Heart left ventricle (tissue), 13 donors: ENCODE data around the gene HELZ2.

Experiments used
- POLR2A ChIP-seq, 2 donors: fragments of 450-650 bp; IDR thresholded peaks; one replicate each; pipeline ENCODE4 v1.6.1; 2017; ENCODE audit warnings: antibody characterized with exemption in 2 of 2, mild to moderate bottlenecking in 2 of 2, moderate library complexity in 2 of 2
- TF ChIP-seq, protein P1 (sequence below), 12 donors: fragments of 200-600 bp; sonication (generic) in 4 of 12; IDR thresholded peaks; one replicate each; pipeline versions ENCODE4 v1.5.0 to v1.8.0; 2018 to 2022; ENCODE audit warnings: antibody characterized with exemption in 12 of 12, mild to moderate bottlenecking in 5 of 12
- donor health status: ischemic (EF 13 %, LVEDD 7.1; RV severe dilation, severe dysfunction).
- donor health status: DM: no; HTN: yes; CAD: no.
- donor health status: DM: no; HTN: no; CAD: no.
- donor health status: ischemic (EF 25% LVEDD 6.9; RV normal size, moderate dysfunction).
- donor health status: ischemic (EF 25% LVEDD 5.7; RV mildly dilated, moderate dysfunction).
- donor health status: ischemic (EF 35%, LVEDD 5.7; RV mildly dilated, moderate dysfunction).
- donor health status: nonischemic (EF 11% LVEDD 7.7; RV severe dilation, severe dysfunction).
- donor health status: DM: yes; HTN: yes; CAD: no.
- donor health status: PGD.
- donor health status: ischemic (EF 29% LVEDD 5.4; RV normal size, mild dysfunction).
- donor health status: nonischemic (EF 23%, LVEDD 6.1; RV moderate dilation, normal function).

DNA sequence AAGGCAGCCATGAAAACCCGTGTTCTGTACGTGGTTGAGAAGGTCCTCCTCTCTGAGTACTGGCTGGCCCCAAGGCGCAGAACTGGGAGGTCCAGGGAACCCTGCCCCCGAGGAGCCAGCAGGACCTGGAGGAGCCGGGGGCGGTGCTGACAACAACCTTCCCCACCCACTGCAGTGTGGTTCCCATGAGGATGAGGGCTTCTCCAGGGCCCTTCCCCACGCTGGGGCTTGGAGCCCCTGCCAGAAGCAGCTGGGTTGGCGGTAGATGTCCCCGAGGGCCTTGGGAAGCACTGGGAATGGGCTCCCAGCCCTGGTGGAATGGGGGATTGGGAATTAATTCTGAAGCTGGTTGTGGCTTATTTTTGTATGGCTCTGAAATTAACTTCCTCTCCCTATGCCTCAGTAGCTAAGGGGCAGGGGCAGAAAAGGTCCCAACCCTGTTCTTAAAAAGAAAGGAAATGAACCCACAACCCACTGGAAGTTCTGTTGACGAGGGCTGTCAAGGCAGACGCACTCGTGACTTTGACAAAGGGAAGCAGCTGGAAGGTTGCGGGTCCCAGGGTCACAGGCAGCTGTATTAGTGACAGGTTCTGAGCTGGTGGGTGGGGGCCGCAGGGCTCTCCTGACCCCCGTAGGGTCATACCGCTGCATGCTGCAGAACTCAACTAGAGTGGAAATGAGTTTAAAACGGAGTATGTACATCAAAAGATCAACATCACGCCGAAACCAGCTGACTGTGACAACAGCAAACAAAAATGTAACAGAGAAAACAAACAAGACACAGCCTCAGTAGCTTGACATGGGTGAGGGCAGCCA, 13.9 kb upstream of the HELZ2 start:
- TF ChIP-seq POLR2A (IDR thresholded peaks at IDR 0.05) = no peak
- TF ChIP-seq, protein P1, sequence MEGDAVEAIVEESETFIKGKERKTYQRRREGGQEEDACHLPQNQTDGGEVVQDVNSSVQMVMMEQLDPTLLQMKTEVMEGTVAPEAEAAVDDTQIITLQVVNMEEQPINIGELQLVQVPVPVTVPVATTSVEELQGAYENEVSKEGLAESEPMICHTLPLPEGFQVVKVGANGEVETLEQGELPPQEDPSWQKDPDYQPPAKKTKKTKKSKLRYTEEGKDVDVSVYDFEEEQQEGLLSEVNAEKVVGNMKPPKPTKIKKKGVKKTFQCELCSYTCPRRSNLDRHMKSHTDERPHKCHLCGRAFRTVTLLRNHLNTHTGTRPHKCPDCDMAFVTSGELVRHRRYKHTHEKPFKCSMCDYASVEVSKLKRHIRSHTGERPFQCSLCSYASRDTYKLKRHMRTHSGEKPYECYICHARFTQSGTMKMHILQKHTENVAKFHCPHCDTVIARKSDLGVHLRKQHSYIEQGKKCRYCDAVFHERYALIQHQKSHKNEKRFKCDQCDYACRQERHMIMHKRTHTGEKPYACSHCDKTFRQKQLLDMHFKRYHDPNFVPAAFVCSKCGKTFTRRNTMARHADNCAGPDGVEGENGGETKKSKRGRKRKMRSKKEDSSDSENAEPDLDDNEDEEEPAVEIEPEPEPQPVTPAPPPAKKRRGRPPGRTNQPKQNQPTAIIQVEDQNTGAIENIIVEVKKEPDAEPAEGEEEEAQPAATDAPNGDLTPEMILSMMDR (IDR thresholded peaks at IDR 0.05) = no peak
